Measurements from ENCODE around the gene SAMM50.

Gene SAMM50

GRCh38 chr22:43945632-43946383 is 9.4 kb upstream of the SAMM50 start:
- DNase-seq (ENCODE audit: low read depth, low spot score), result no peak

- no peak for DNase-seq (ENCODE audit: low read depth, low spot score)
These were observed 8.9 kb upstream of the SAMM50 start for GRCh38 chr22:43946384-43946667.

GRCh38 chr22:43948836-43949406 is 6.3 kb upstream of the SAMM50 start:
- no peak for DNase-seq (ENCODE audit: low read depth, low spot score)

- DNase-seq (ENCODE audit: low read depth, low spot score), result no peak
These were observed 3.9 kb upstream of the SAMM50 start for GRCh38 chr22:43951391-43951790.

- no peak for DNase-seq (ENCODE audit: low read depth, low spot score)
These were observed 3.3 kb upstream of the SAMM50 start for GRCh38 chr22:43951966-43952365.

GRCh38 chr22:43953988-43954785 is 1.1 kb upstream of the SAMM50 start:
- DNase-seq (ENCODE audit: low read depth, low spot score), result no peak

- no peak for DNase-seq (ENCODE audit: low read depth, low spot score)
These were observed 891 bp downstream of the SAMM50 start for GRCh38 chr22:43955883-43956782.

GRCh38 chr22:43956805-43957463 is 1.7 kb downstream of the SAMM50 start:
- DNase-seq (ENCODE audit: low read depth, low spot score), result no peak

GRCh38 chr22:43957871-43958270 is 2.6 kb downstream of the SAMM50 start:
- DNase-seq (ENCODE audit: low read depth, low spot score), result no peak

GRCh38 chr22:43964314-43964857 is 9.1 kb downstream of the SAMM50 start:
- no peak for DNase-seq (ENCODE audit: low read depth, low spot score)

- no peak for DNase-seq (ENCODE audit: low read depth, low spot score)
These were observed 11.8 kb downstream of the SAMM50 start for GRCh38 chr22:43967069-43967468.

- no peak for DNase-seq (ENCODE audit: low read depth, low spot score)
These were observed 13.4 kb downstream of the SAMM50 start for GRCh38 chr22:43968614-43969013.

GRCh38 chr22:43969021-43969878 is 14.0 kb downstream of the SAMM50 start:
- DNase-seq (ENCODE audit: low read depth, low spot score), result no peak

- no peak for DNase-seq (ENCODE audit: low read depth, low spot score)
These were observed 14.9 kb downstream of the SAMM50 start for GRCh38 chr22:43969989-43970755.

- DNase-seq (ENCODE audit: low read depth, low spot score), result no peak
These were observed 15.9 kb downstream of the SAMM50 start for GRCh38 chr22:43971112-43971511.

GRCh38 chr22:43972931-43973462 is 17.8 kb downstream of the SAMM50 start:
- DNase-seq (ENCODE audit: low read depth, low spot score), result no peak

- no peak for DNase-seq (ENCODE audit: low read depth, low spot score)
These were observed 18.8 kb downstream of the SAMM50 start for GRCh38 chr22:43974028-43974545.

GRCh38 chr22:43975041-43975440 is 19.8 kb downstream of the SAMM50 start:
- DNase-seq (ENCODE audit: low read depth, low spot score), result no peak
